ENCODE data around the gene NOL6. TPM values are rescaled to one million over a fixed set of nuclear protein-coding genes. Genes with fewer than 3 reads are reported as not detected.

The NOL6 gene
- total and polyA plus RNA-seq, 9 of the 15 experiments (the other 6 are each of a cell fraction or from before 2014, with no cell fraction given): 7.7 to 58.9 (median 27.0) TPM

- TF ChIP-seq, protein P1, sequence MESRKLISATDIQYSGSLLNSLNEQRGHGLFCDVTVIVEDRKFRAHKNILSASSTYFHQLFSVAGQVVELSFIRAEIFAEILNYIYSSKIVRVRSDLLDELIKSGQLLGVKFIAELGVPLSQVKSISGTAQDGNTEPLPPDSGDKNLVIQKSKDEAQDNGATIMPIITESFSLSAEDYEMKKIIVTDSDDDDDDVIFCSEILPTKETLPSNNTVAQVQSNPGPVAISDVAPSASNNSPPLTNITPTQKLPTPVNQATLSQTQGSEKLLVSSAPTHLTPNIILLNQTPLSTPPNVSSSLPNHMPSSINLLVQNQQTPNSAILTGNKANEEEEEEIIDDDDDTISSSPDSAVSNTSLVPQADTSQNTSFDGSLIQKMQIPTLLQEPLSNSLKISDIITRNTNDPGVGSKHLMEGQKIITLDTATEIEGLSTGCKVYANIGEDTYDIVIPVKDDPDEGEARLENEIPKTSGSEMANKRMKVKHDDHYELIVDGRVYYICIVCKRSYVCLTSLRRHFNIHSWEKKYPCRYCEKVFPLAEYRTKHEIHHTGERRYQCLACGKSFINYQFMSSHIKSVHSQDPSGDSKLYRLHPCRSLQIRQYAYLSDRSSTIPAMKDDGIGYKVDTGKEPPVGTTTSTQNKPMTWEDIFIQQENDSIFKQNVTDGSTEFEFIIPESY (CRISPR knock-in tag; IDR thresholded peaks at IDR 0.05): no peak
- peak; percentile 74 for TF ChIP-seq MAFF (IDR thresholded peaks at IDR 0.05; ENCODE audit: low read length)
- TF ChIP-seq ZNF354B (CRISPR knock-in tag; IDR thresholded peaks at IDR 0.05): no peak
- peak; percentile 71 for TF ChIP-seq MAFK (IDR thresholded peaks at IDR 0.05; ENCODE audit: low read length)
- TF ChIP-seq ELF4 (CRISPR knock-in tag; IDR thresholded peaks at IDR 0.05): no peak
- TF ChIP-seq ZNF699 (CRISPR knock-in tag; IDR thresholded peaks at IDR 0.05; ENCODE audit: insufficient replicate concordance): no peak
- no peak for TF ChIP-seq THRA (IDR thresholded peaks at IDR 0.05)
- no peak for TF ChIP-seq MCM7 (IDR thresholded peaks at IDR 0.05)
- TF ChIP-seq MAFG (tag; conservative IDR thresholded peaks at IDR 0.05): peak; percentile 84
- TF ChIP-seq HDAC1 (IDR thresholded peaks at IDR 0.05): no peak
- no peak for TF ChIP-seq NR3C1 (CRISPR knock-in tag; IDR thresholded peaks at IDR 0.05)
- TF ChIP-seq REST (IDR thresholded peaks at IDR 0.05; ENCODE audit: borderline replicate concordance): peak; percentile 25; the same call in 1 of the 2 replicates
- no peak for TF ChIP-seq REST (CRISPR knock-in tag; IDR thresholded peaks at IDR 0.05; ENCODE audit: low read depth)
- TF ChIP-seq CTBP1 (IDR thresholded peaks at IDR 0.05; ENCODE audit: borderline replicate concordance): peak; percentile 57
- TF ChIP-seq SMARCA4 (IDR thresholded peaks at IDR 0.05): peak; percentile 12; the same call in 1 of the 2 replicates
- peak; percentile 90 for TF ChIP-seq NFE2 (IDR thresholded peaks at IDR 0.05; ENCODE audit: low read depth)
- TF ChIP-seq TBL1XR1 (IDR thresholded peaks at IDR 0.05; ENCODE audit: low read length in 2 of 2): no peak
- TF ChIP-seq RBM34 (IDR thresholded peaks at IDR 0.05; ENCODE audit: borderline replicate concordance, insufficient read depth, low read length): no peak
- no peak for TF ChIP-seq RNF2 (IDR thresholded peaks at IDR 0.05)
- TF ChIP-seq ZNF41 (CRISPR knock-in tag; conservative IDR thresholded peaks at IDR 0.05): no peak
- peak; percentile 83 for TF ChIP-seq C11orf30 (IDR thresholded peaks at IDR 0.05; ENCODE audit: low read depth)
- no peak for TF ChIP-seq STAT5A (IDR thresholded peaks at IDR 0.05; ENCODE audit: borderline replicate concordance, low read length)
These were observed 42.8 kb downstream of the NOL6 start (continued) for GRCh38 chr9:33430942-33431341.
